ENCODE data around the gene PRKG2. TPM values are rescaled to one million over a fixed set of nuclear protein-coding genes. Genes with fewer than 3 reads are reported as not detected.

Gene PRKG2
- total RNA-seq, 6 donors from 2014 or later = 2.1 to 8.9 (median 6.2) TPM

DNA sequence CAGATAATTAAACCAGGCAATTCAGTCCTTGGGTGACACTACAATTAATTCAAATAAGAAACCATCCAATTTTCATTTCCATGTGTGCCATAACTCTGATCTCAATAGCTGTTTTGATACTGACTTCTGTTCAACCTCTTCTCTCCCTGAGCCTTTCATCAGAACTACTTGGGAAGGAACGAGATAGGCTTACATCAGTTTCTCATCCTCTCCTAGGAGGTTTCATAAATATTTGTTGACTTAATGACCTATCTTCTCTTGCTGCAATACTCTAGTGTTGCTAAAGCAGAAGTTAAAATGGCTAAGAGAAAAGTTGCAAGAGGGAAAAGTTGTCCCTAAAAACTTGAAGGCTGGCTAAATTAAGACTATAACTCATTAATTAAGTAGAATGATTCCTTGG, 41.8 kb downstream of the PRKG2 start:
- no peak for TF ChIP-seq CTCF (IDR thresholded peaks at IDR 0.05)
- TF ChIP-seq EP300 (IDR thresholded peaks at IDR 0.05) = no peak
- no peak for TF ChIP-seq POLR2A (IDR thresholded peaks at IDR 0.05)
- no peak for TF ChIP-seq POLR2AphosphoS5 (IDR thresholded peaks at IDR 0.05)
- no peak for ATAC-seq (ENCODE audit: low FRiP score in 2 of 2)
- H3K36me3 ChIP-seq = no peaks in the 10 kb centered on the region
- no peak overlapping the region for H3K27ac ChIP-seq
- H3K27me3 ChIP-seq = no peaks in the 10 kb centered on the region
- H3K4me3 ChIP-seq = no peak overlapping the region
- DNase-seq = no peak
- no peaks in the 10 kb centered on the region for H3K4me1 ChIP-seq
- H3K9me3 ChIP-seq = no peaks in the 10 kb centered on the region
- 43 to 46% methylated on average over 1 of the region's 1 CpG for WGBS, 2 donors

GRCh38 chr4:81166458-81167160, 48.4 kb downstream of the PRKG2 start:
- Histone ChIP-seq H3K4me1 (no peaks in the 10 kb centered on the region), H3K27ac (no peak overlapping the region), H3K4me3 (no peak overlapping the region), H3K9me3 (no peaks in the 10 kb centered on the region), H3K36me3 (no peaks in the 10 kb centered on the region), H3K27me3 (no peaks in the 10 kb centered on the region)
- 45 to 46% methylated on average over 5 of the region's 5 CpGs for WGBS, 2 donors
- TF ChIP-seq EP300 (IDR thresholded peaks at IDR 0.05) = no peak
- no peak for TF ChIP-seq POLR2A (IDR thresholded peaks at IDR 0.05)
- no peak for TF ChIP-seq POLR2AphosphoS5 (IDR thresholded peaks at IDR 0.05)
- no peak for TF ChIP-seq CTCF (IDR thresholded peaks at IDR 0.05)
- ATAC-seq (ENCODE audit: low FRiP score in 2 of 2) = no peak
- DNase-seq = no peak

GRCh38 chr4:81165861-81166430, 49.1 kb downstream of the PRKG2 start:
- Histone ChIP-seq H3K36me3 (no peaks in the 10 kb centered on the region), H3K27me3 (no peaks in the 10 kb centered on the region), H3K27ac (no peak overlapping the region), H3K9me3 (no peaks in the 10 kb centered on the region), H3K4me3 (no peak overlapping the region), H3K4me1 (no peaks in the 10 kb centered on the region)
- WGBS, 2 donors = 60 to 77% methylated on average over 1 of the region's 1 CpG
- TF ChIP-seq EP300 (IDR thresholded peaks at IDR 0.05) (no peak), POLR2AphosphoS5 (IDR thresholded peaks at IDR 0.05) (no peak), POLR2A (IDR thresholded peaks at IDR 0.05) (no peak), CTCF (IDR thresholded peaks at IDR 0.05) (no peak)
- ATAC-seq (ENCODE audit: low FRiP score in 2 of 2) (peak in 1 of 2 donors; percentile 84), DNase-seq (no peak)

GRCh38 chr4:81164623-81165416, 50.2 kb downstream of the PRKG2 start:
- no peaks in the 10 kb centered on the region for H3K36me3 ChIP-seq
- no peak for ATAC-seq (ENCODE audit: low FRiP score in 2 of 2)

More at GRCh38 chr4:81164623-81165416, 50.2 kb downstream of the PRKG2 start:
- no peak for DNase-seq
- Histone ChIP-seq H3K27ac (no peak overlapping the region), H3K27me3 (no peaks in the 10 kb centered on the region), H3K9me3 (no peaks in the 10 kb centered on the region), H3K4me3 (no peak overlapping the region), H3K4me1 (no peaks in the 10 kb centered on the region)
- 78% methylated on average over 7 of the region's 7 CpGs for WGBS, 2 donors
- TF ChIP-seq CTCF (IDR thresholded peaks at IDR 0.05) = no peak
- no peak for TF ChIP-seq POLR2A (IDR thresholded peaks at IDR 0.05)
- no peak for TF ChIP-seq POLR2AphosphoS5 (IDR thresholded peaks at IDR 0.05)
- TF ChIP-seq EP300 (IDR thresholded peaks at IDR 0.05) = no peak
